Peyer's patch (tissue), 4 donors: ENCODE measurements around the gene PRKCA. TPM values are rescaled to one million over a fixed set of nuclear protein-coding genes. Genes with fewer than 3 reads are reported as not detected.

Experiments
- DNase-seq, 3 donors: peaks; one replicate each; pipeline ENCODE4 v3.0.0-alpha.2; 2017 to 2019
- H3K27ac ChIP-seq, 4 donors: fragments of 200-600 bp; sonication (generic); one replicate each; pipeline ENCODE4 v1.5.1; 2016 to 2019
- H3K27me3 ChIP-seq, 2 donors: fragments of 200-600 bp; sonication (generic); one replicate each; pipeline ENCODE4 v1.5.1; 2019
- H3K36me3 ChIP-seq, 3 donors: fragments of 200-600 bp; sonication (generic); one replicate each; pipeline ENCODE4 v1.5.1; 2016 to 2019
- H3K4me1 ChIP-seq, 4 donors: fragments of 200-600 bp; sonication (generic); one replicate each; pipeline ENCODE4 v1.5.1; 2016 to 2019
- H3K4me3 ChIP-seq, 4 donors: fragments of 200-600 bp; sonication (generic); 1 replicate in 3 of 4; 2 replicates in 1 of 4; pipeline ENCODE4 v1.5.1; 2016 to 2019; ENCODE audit warnings: mild to moderate bottlenecking in 1 of 4
- H3K9me3 ChIP-seq, 4 donors: fragments of 200-600 bp; sonication (generic); one replicate each; pipeline ENCODE4 v1.5.1; 2016 to 2019; ENCODE audit warnings: mild to moderate bottlenecking in 1 of 4
- CTCF ChIP-seq, 6 experiments: fragments of 450-650 bp in 4 of 6; fragments of 200-600 bp in 2 of 6; sonication (generic) in 1 of 6; IDR thresholded peaks; one replicate each; pipeline ENCODE4 v1.5.1; 2017 to 2019; ENCODE audit warnings: antibody characterized with exemption in 6 of 6, mild to moderate bottlenecking in 3 of 6, moderate library complexity in 1 of 6
- POLR2A ChIP-seq, 2 donors: fragments of 450-650 bp; IDR thresholded peaks; one replicate each; pipeline ENCODE4 v1.5.1; 2017; ENCODE audit warnings: antibody characterized with exemption in 2 of 2, mild to moderate bottlenecking in 2 of 2, moderate library complexity in 2 of 2
- total RNA-seq, 4 donors: library from RNA; depleted of rRNA; stranded (reverse); fragments of >200 nt; gene quantifications; one replicate each; pipeline ENCODE4 v1.1.0, GENCODE V29; 2016

Gene PRKCA
- total RNA-seq, 4 donors from 2014 or later, result 32.2 to 47.0 (median 43.5) TPM

- H3K27ac ChIP-seq, result no peak overlapping the region
- DNase-seq, result no peak
Observed at GRCh38 chr17:66423056-66423955, 120.9 kb downstream of the PRKCA start.

GRCh38 chr17:66425756-66426396 lies 123.5 kb downstream of the PRKCA start:
- no peaks in the 10 kb centered on the region for H3K27me3 ChIP-seq

More at GRCh38 chr17:66423056-66423955, 120.9 kb downstream of the PRKCA start:
- Histone ChIP-seq H3K4me1 (no peaks in the 10 kb centered on the region), H3K9me3 (no peaks in the 10 kb centered on the region), H3K27me3 (no peaks in the 10 kb centered on the region), H3K4me3 (no peak overlapping the region), H3K36me3 (no peaks in the 10 kb centered on the region)
- TF ChIP-seq POLR2A (IDR thresholded peaks at IDR 0.05), result no peak
- no peak for TF ChIP-seq CTCF (IDR thresholded peaks at IDR 0.05)

GRCh38 chr17:66426397-66427033 lies 124.1 kb downstream of the PRKCA start:
- TF ChIP-seq POLR2A (IDR thresholded peaks at IDR 0.05) (no peak), CTCF (IDR thresholded peaks at IDR 0.05) (peak in 3 of 6 experiments; percentile 46 to 56 (median 55))
- H3K4me3 ChIP-seq, result no peak overlapping the region
- H3K9me3 ChIP-seq, result no peaks in the 10 kb centered on the region
- no peaks in the 10 kb centered on the region for H3K4me1 ChIP-seq
- H3K27ac ChIP-seq, result no peak overlapping the region
- H3K36me3 ChIP-seq, result no peaks in the 10 kb centered on the region
- peak in 1 of 3 donors; percentile 50 for DNase-seq
- H3K27me3 ChIP-seq, result no peaks in the 10 kb centered on the region

More at GRCh38 chr17:66425756-66426396, 123.5 kb downstream of the PRKCA start:
- TF ChIP-seq CTCF (IDR thresholded peaks at IDR 0.05), result no peak
- TF ChIP-seq POLR2A (IDR thresholded peaks at IDR 0.05), result no peak
- Histone ChIP-seq H3K4me1 (no peaks in the 10 kb centered on the region), H3K9me3 (no peaks in the 10 kb centered on the region), H3K27ac (no peak overlapping the region), H3K4me3 (no peak overlapping the region), H3K36me3 (no peaks in the 10 kb centered on the region)
- DNase-seq, result no peak

- Histone ChIP-seq H3K4me1 (no peaks in the 10 kb centered on the region), H3K27me3 (no peaks in the 10 kb centered on the region), H3K36me3 (no peaks in the 10 kb centered on the region), H3K4me3 (no peak overlapping the region), H3K9me3 (no peaks in the 10 kb centered on the region), H3K27ac (no peak overlapping the region)
- no peak for TF ChIP-seq POLR2A (IDR thresholded peaks at IDR 0.05)
- no peak for TF ChIP-seq CTCF (IDR thresholded peaks at IDR 0.05)
- no peak for DNase-seq
Observed at GRCh38 chr17:66427134-66427533, 124.7 kb downstream of the PRKCA start.

- no peak overlapping the region for H3K4me3 ChIP-seq
- H3K27ac ChIP-seq, result no peak overlapping the region
- TF ChIP-seq CTCF (IDR thresholded peaks at IDR 0.05) (no peak), POLR2A (IDR thresholded peaks at IDR 0.05) (no peak)
- no peaks in the 10 kb centered on the region for H3K36me3 ChIP-seq
- H3K27me3 ChIP-seq, result no peaks in the 10 kb centered on the region
- no peaks in the 10 kb centered on the region for H3K9me3 ChIP-seq
- no peaks in the 10 kb centered on the region for H3K4me1 ChIP-seq
- no peak for DNase-seq
Observed at GRCh38 chr17:66429680-66430079, 127.3 kb downstream of the PRKCA start.
